NB4 (cell line): ENCODE data around the gene TTYH1.

Experiments used
- CTCF ChIP-seq: IDR thresholded peaks from one replicate; pipeline ENCODE4 v1.5.1; 2012; ENCODE audit warnings: low read depth, low read length
- MAX ChIP-seq: IDR thresholded peaks from 2 replicates; pipeline ENCODE4 v1.6.1; 2011; ENCODE audit warnings: low read depth, low read length
- MYC ChIP-seq: IDR thresholded peaks from 2 replicates; pipeline ENCODE4 v1.6.1; 2011; ENCODE audit warnings: low read depth, low read length
- POLR2A ChIP-seq: IDR thresholded peaks from 2 replicates; pipeline ENCODE4 v1.6.1; 2011; ENCODE audit warnings: mild to moderate bottlenecking; ENCODE audit not compliant: insufficient read length; ENCODE audit errors: extremely low read depth

DNA sequence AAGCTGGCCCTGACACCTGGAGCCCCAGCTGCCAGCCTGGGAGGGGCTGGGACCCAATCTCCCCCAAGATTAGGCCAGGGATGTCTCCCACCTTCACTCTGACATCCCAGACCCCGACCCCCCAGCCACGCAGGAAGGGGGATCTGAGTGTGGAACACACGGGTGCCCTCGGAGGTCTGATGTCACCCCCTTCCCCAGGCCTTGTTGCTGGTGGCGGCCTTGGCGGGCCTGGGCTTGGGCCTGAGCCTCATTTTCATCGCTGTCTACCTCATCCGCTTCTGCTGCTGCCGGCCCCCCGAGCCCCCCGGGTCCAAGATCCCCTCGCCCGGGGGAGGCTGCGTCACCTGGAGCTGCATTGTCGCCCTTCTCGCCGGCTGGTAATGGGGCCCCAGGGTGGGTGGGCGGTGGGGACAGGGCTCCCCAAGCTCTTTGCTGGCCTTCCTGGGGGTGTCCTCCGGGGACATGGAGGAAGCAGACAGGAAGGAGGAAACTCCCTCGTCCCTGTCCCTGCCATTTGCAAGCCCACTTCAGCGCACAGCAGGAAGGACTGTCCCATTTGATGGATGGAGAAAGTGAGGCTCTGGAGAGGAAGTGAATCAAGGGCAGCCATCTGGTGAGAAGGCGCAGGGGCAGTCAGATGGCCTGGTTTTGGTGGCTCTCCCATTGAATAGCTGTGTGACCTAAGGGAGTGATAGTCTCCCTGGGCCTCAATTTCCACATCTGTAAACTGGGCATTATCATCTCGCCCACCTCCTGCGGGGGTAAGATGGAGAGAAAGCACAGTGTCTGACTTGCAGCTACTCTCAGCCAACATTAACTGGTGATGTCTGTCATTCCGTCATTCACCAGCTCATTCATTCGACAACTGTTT is 3.9 kb downstream of the TTYH1 start:
- TF ChIP-seq CTCF (no peak), POLR2A (no peak), MAX (no peak), MYC (no peak)
